Progenitor cell of endocrine pancreas (in vitro differentiated cells): ENCODE results near the gene SLC9C2. TPM values are rescaled to one million over a fixed set of nuclear protein-coding genes. Genes with fewer than 3 reads are reported as not detected.

Experiments
- DNase-seq: peaks from one replicate; pipeline ENCODE4 v3.0.0; 2021; ENCODE audit warnings: low spot score; ENCODE audit not compliant: unreplicated experiment
- H3K27ac Mint-ChIP-seq: 2 replicates; pipeline ENCODE4 v1.8.0; 2021; ENCODE audit warnings: mild to moderate bottlenecking, moderate library complexity, mixed read lengths
- H3K27me3 Mint-ChIP-seq: 2 replicates; pipeline ENCODE4 v1.8.0; 2021; ENCODE audit warnings: mixed read lengths
- H3K36me3 Mint-ChIP-seq: 2 replicates; pipeline ENCODE4 v1.8.0; 2022; ENCODE audit warnings: mixed read lengths; ENCODE audit not compliant: insufficient read depth
- H3K4me1 Mint-ChIP-seq: 2 replicates; pipeline ENCODE4 v1.8.0; 2021; ENCODE audit warnings: low read depth, mixed read lengths
- H3K4me3 Mint-ChIP-seq: 2 replicates; pipeline ENCODE4 v1.8.0; 2021; ENCODE audit warnings: low read depth, mild to moderate bottlenecking, moderate library complexity, mixed read lengths
- H3K9me3 Mint-ChIP-seq: 2 replicates; pipeline ENCODE4 v1.8.0; 2021; ENCODE audit warnings: low read depth, mixed read lengths
- CTCF ChIP-seq: fragments of 200-600 bp; sonication (generic); IDR thresholded peaks from one replicate; pipeline ENCODE4 v1.5.0; 2021; ENCODE audit warnings: antibody characterized with exemption, mild to moderate bottlenecking; ENCODE audit not compliant: unreplicated experiment
- total RNA-seq: library from RNA; stranded (reverse); gene quantifications from 2 replicates; pipeline ENCODE4 v1.2.1, GENCODE V29; 2021

The SLC9C2 gene
- total RNA-seq, 1 donor from 2014 or later, result not detected

DNA sequence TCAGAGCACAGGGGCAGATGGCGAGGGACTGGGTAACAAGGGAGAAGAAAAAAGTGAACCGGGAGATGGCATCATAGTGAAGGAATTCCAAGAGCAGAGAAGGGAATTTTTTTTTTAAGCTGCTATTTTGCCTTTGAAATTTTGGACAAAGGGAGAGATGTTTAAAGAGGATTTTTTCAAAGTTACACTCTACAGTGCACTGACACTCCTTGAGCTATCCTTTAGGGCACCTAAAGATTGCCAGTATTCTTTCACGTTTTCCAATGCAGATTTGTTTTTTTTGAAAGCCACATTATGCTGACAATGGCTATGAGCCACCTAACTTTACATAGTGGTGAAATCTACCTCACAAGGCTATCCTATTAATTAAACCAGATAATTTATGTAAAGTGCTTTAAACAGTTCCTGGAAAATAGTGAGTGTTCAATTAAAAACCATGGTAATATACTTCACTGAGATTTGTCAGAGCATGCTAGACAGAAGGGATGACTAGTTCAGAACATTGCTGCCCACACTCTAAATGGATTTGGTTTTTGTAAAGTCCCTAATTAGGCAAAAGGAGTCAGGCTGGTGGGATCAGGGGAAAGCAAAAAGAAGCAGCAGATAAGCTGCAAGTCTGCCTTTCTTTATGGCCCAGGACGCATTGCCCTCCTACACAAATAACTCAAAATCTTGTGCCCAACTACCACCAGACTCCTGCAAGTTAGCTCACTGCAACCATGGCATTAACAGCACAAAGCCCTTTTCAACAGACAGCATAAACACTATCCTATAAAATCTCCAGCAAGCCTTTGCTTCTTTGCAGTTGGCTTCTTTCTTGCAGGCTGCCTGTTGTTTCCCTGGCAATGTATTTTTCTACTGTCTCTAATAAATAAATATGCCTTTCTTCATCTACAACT lies 71.8 kb downstream of the SLC9C2 start:
- Mint-ChIP-seq H3K4me3 (no peak overlapping the region), H3K9me3 (no peaks in the 10 kb centered on the region), H3K36me3 (no peaks in the 10 kb centered on the region), H3K27ac (no peak overlapping the region), H3K4me1 (peaks cover 9% of the 10 kb centered on the region), H3K27me3 (no peaks in the 10 kb centered on the region)
- no peak for TF ChIP-seq CTCF
- DNase-seq, result no peak

DNA sequence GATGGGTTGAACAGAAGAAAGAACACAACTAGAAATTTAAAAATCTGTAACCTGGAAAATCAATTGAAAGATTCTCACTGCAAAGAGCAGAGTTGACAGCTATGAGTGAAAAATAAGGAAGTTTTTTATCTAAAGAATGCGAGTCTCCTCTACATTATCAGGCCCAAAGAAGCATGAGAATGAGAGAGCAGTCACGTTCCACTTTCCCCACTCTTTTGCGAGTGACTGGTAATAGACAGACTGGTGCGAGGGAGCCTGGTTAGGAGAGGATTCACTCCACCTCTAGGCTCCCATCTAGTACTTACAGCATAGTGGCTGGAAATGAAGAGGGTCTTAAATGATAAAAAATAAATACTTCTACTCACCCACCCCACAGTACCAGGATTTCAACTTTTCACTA lies 73.8 kb downstream of the SLC9C2 start:
- DNase-seq, result no peak
- H3K27me3 Mint-ChIP-seq, result no peaks in the 10 kb centered on the region
- H3K4me3 Mint-ChIP-seq, result no peak overlapping the region
- H3K27ac Mint-ChIP-seq, result no peak overlapping the region
- TF ChIP-seq CTCF, result no peak
- H3K36me3 Mint-ChIP-seq, result no peaks in the 10 kb centered on the region
- peaks cover 9% of the 10 kb centered on the region for H3K4me1 Mint-ChIP-seq
- no peaks in the 10 kb centered on the region for H3K9me3 Mint-ChIP-seq

DNA sequence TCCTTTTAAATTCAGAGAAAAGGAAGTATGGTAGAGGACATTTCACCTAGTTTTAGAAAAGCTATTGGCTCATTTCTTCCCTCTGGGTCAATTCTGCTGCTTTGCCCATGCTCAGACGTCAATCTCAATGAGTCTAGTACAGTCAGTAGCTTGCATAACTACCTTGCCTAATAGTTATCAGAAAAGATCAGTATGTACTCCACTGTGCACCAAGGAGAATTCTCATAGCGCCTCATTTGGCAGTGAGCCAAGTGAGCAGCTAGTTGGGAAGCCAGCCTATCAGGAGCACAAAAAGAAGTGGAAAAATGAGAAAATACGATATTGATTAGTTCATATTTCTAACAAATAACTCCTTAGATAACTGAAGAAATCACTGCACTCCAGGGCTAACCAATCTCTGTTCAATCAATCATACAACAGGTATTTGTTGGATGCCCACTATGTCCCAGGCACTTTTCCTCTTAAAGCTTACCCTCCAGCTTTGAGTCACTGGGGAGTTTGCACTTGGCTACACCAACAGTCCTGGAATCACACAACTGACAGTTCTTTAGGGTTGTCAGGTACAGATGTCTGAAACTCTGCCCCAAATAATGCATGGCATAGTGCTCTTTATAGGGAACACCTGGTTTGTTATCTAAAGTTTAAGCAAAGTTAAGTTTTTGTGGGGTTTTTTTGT lies 75.6 kb downstream of the SLC9C2 start:
- no peak overlapping the region for H3K27ac Mint-ChIP-seq
- no peak overlapping the region for H3K4me3 Mint-ChIP-seq
- no peaks in the 10 kb centered on the region for H3K27me3 Mint-ChIP-seq
- no peaks in the 10 kb centered on the region for H3K9me3 Mint-ChIP-seq
- peaks cover 9% of the 10 kb centered on the region for H3K4me1 Mint-ChIP-seq
- H3K36me3 Mint-ChIP-seq, result no peaks in the 10 kb centered on the region
- TF ChIP-seq CTCF, result no peak
- no peak for DNase-seq

GRCh38 chr1:173525926-173526325 lies 76.9 kb downstream of the SLC9C2 start:
- Mint-ChIP-seq H3K27me3 (no peaks in the 10 kb centered on the region), H3K4me3 (no peak overlapping the region), H3K27ac (no peak overlapping the region), H3K9me3 (no peaks in the 10 kb centered on the region), H3K36me3 (no peaks in the 10 kb centered on the region), H3K4me1 (peaks cover 10% of the 10 kb centered on the region)
- no peak for DNase-seq
- no peak for TF ChIP-seq CTCF

GRCh38 chr1:173523329-173523728 lies 79.5 kb downstream of the SLC9C2 start:
- no peak overlapping the region for H3K27ac Mint-ChIP-seq
- TF ChIP-seq CTCF, result no peak
- H3K9me3 Mint-ChIP-seq, result no peaks in the 10 kb centered on the region
- no peak overlapping the region for H3K4me3 Mint-ChIP-seq
- no peak for DNase-seq
- H3K36me3 Mint-ChIP-seq, result no peaks in the 10 kb centered on the region
- peaks cover 5% of the 10 kb centered on the region for H3K4me1 Mint-ChIP-seq
- H3K27me3 Mint-ChIP-seq, result no peaks in the 10 kb centered on the region
